Caco-2 (cell line): ENCODE results near the gene C3orf22. TPM values are rescaled to one million over a fixed set of nuclear protein-coding genes. Genes with fewer than 3 reads are reported as not detected.

ENCODE experiments used
- BruUV-seq: library from RNA; stranded (reverse); fragments of 400-500 nt; replicated peaks from 2 replicates; lab custom pipeline; 2021; lab: Mats Ljungman, UMichigan
- CTCF ChIA-PET: fragments of 300-600 bp; sonication (Branson Sonifier 250); formaldehyde crosslinking; loops from one replicate; lab custom pipeline; 2022; ENCODE audit warnings: antibody characterized with exemption; lab: Charles Lee
- POLR2A ChIA-PET: fragments of 300-600 bp; sonication (Branson Sonifier 250); formaldehyde crosslinking; loops from one replicate; lab custom pipeline; 2022; ENCODE audit warnings: antibody characterized with exemption; lab: Charles Lee
- DNase-seq, 2 experiments: peaks; one replicate each; pipeline versions ENCODE4 v3.0.0 to v3.0.0-alpha.2; 2020 to 2022
- H3K27me3 ChIP-seq: replicated peaks from 2 replicates; pipeline ENCODE4 v1.6.0; 2011; ENCODE audit warnings: low read length; ENCODE audit not compliant: control insufficient read depth, insufficient read depth
- H3K36me3 ChIP-seq: 2 replicates; pipeline ENCODE4 v1.5.1; 2011; ENCODE audit warnings: low read length; ENCODE audit not compliant: control insufficient read depth, insufficient read depth
- H3K4me1 ChIP-seq: fragments of 250-450 bp; sonication (Bioruptor Pico); 2 replicates; pipeline ENCODE4 v1.5.1; 2020; ENCODE audit warnings: mild to moderate bottlenecking
- H3K4me3 ChIP-seq: 2 replicates; pipeline ENCODE4 v1.5.1; 2011; ENCODE audit warnings: low read depth, mild to moderate bottlenecking, control low read depth, low read length
- H3K9me3 ChIP-seq: fragments of 250-450 bp; sonication (Bioruptor Pico); 2 replicates; pipeline ENCODE4 v1.5.1; 2020; ENCODE audit warnings: mild to moderate bottlenecking, moderate library complexity
- H3K27ac Mint-ChIP-seq: one replicate; pipeline ENCODE4 v1.8.0; 2022; ENCODE audit warnings: mixed read lengths; ENCODE audit not compliant: unreplicated experiment
- H3K27me3 Mint-ChIP-seq: one replicate; pipeline ENCODE4 v1.8.0; 2022; ENCODE audit warnings: mixed read lengths; ENCODE audit not compliant: insufficient read depth, unreplicated experiment
- H3K36me3 Mint-ChIP-seq: one replicate; pipeline ENCODE4 v1.8.0; 2022; ENCODE audit warnings: mild to moderate bottlenecking, mixed read lengths; ENCODE audit not compliant: insufficient read depth, unreplicated experiment
- H3K4me1 Mint-ChIP-seq: one replicate; pipeline ENCODE4 v1.8.0; 2022; ENCODE audit warnings: low read depth, mixed read lengths; ENCODE audit not compliant: unreplicated experiment
- H3K4me3 Mint-ChIP-seq: one replicate; pipeline ENCODE4 v1.8.0; 2022; ENCODE audit warnings: mild to moderate bottlenecking, moderate library complexity, mixed read lengths; ENCODE audit not compliant: unreplicated experiment
- H3K9me3 Mint-ChIP-seq: one replicate; pipeline ENCODE4 v1.8.0; 2022; ENCODE audit warnings: mixed read lengths; ENCODE audit not compliant: unreplicated experiment
- intact Hi-C: fragments of 100-400 bp; cut with micrococcal nuclease; formaldehyde crosslinking; loops from one replicate; pipeline ENCODE4 v1.10.0; 2022; ENCODE audit not compliant: unreplicated experiment
- total RNA-seq: library from RNA; stranded (reverse); gene quantifications from 2 replicates; pipeline ENCODE4 v1.2.3, GENCODE V29; 2022
- TF ChIP-seq, protein P1 (sequence below), 2 experiments: fragments of 200-600 bp in 1 of 2; IDR thresholded peaks; 1 replicate in 1 of 2; 2 replicates in 1 of 2; pipeline versions ENCODE4 v1.5.1 to v1.8.0; 2011 to 2022; ENCODE audit warnings: antibody characterized with exemption in 1 of 2, control low read depth in 1 of 2, inconsistent platforms in 1 of 2, low read depth in 1 of 2, low read length in 1 of 2, mild to moderate bottlenecking in 1 of 2, moderate library complexity in 1 of 2; ENCODE audit not compliant: insufficient read depth in 1 of 2, severe bottlenecking in 1 of 2, unreplicated experiment in 1 of 2

Gene C3orf22
- total RNA-seq, 1 experiment from 2014 or later, result not detected

- peak in 1 of 2 experiments; percentile 11 for DNase-seq
- H3K9me3 Mint-ChIP-seq, result peaks cover 10% of the 10 kb centered on the region
- H3K36me3 Mint-ChIP-seq, result peaks cover 4% of the 10 kb centered on the region
- Histone ChIP-seq H3K27me3 (no peaks in the 10 kb centered on the region), H3K4me3 (no peak overlapping the region), H3K9me3 (no peaks in the 10 kb centered on the region), H3K36me3 (peaks cover 4% of the 10 kb centered on the region; the same call in 1 of the 2 replicates), H3K4me1 (no peaks in the 10 kb centered on the region)
- no peaks in the 10 kb centered on the region for H3K27me3 Mint-ChIP-seq
- BruUV-seq, result no TSS peak
- CTCF ChIA-PET, result no interaction called here
- H3K27ac Mint-ChIP-seq, result no peak overlapping the region
- POLR2A ChIA-PET, result no interaction called here
- no peak overlapping the region for H3K4me3 Mint-ChIP-seq
- H3K4me1 Mint-ChIP-seq, result no peaks in the 10 kb centered on the region
- TF ChIP-seq, protein P1, sequence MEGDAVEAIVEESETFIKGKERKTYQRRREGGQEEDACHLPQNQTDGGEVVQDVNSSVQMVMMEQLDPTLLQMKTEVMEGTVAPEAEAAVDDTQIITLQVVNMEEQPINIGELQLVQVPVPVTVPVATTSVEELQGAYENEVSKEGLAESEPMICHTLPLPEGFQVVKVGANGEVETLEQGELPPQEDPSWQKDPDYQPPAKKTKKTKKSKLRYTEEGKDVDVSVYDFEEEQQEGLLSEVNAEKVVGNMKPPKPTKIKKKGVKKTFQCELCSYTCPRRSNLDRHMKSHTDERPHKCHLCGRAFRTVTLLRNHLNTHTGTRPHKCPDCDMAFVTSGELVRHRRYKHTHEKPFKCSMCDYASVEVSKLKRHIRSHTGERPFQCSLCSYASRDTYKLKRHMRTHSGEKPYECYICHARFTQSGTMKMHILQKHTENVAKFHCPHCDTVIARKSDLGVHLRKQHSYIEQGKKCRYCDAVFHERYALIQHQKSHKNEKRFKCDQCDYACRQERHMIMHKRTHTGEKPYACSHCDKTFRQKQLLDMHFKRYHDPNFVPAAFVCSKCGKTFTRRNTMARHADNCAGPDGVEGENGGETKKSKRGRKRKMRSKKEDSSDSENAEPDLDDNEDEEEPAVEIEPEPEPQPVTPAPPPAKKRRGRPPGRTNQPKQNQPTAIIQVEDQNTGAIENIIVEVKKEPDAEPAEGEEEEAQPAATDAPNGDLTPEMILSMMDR (IDR thresholded peaks at IDR 0.05; ENCODE audit: insufficient read depth in 1 of 2, low read depth in 1 of 2, low read length in 1 of 2, severe bottlenecking in 1 of 2, unreplicated experiment in 1 of 2), result no peak
- intact Hi-C loops, result no loop called here
These were observed 17.6 kb downstream of the C3orf22 start for GRCh38 chr3:126540951-126541627.

DNA sequence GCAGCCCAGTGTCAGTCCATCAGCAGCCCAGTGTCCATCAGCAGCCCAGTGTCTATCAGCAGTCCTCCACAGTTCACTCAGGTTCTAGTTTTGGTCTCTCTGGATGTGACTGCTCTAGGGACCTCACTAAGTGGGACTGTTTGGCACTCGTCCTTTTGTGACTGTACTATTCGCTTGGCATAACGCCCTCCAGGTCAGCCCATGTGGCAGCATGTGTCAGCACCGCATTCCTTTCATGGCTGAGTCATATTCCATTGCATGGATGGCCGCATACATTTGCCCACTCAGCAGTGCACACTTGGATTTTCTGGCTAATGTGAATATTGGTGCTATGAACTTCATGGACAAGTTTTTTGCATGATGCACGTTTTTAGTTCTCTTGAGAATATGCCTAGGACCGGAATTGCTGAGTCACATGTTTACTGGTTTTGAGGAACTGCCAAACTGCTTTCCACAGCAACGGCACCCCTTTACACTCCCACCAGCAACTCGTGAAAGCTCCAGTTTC, 18.3 kb downstream of the C3orf22 start:
- CTCF ChIA-PET, result no interaction called here
- Mint-ChIP-seq H3K4me3 (no peak overlapping the region), H3K27me3 (no peaks in the 10 kb centered on the region), H3K9me3 (peaks cover 10% of the 10 kb centered on the region), H3K27ac (no peak overlapping the region), H3K4me1 (no peaks in the 10 kb centered on the region), H3K36me3 (peaks cover 4% of the 10 kb centered on the region)
- TF ChIP-seq, protein P1 (IDR thresholded peaks at IDR 0.05; ENCODE audit: insufficient read depth in 1 of 2, low read depth in 1 of 2, low read length in 1 of 2, severe bottlenecking in 1 of 2, unreplicated experiment in 1 of 2), result no peak
- Histone ChIP-seq H3K9me3 (no peaks in the 10 kb centered on the region), H3K27me3 (no peaks in the 10 kb centered on the region), H3K4me1 (no peaks in the 10 kb centered on the region), H3K36me3 (peaks cover 4% of the 10 kb centered on the region; the same call in 1 of the 2 replicates), H3K4me3 (no peak overlapping the region)
- DNase-seq, result peak in 1 of 2 experiments; percentile 8
- intact Hi-C loops, result no loop called here
- POLR2A ChIA-PET, result no interaction called here
- TSS peak; percentile 11 for BruUV-seq

GRCh38 chr3:126539558-126540250, 19.0 kb downstream of the C3orf22 start:
- no peaks in the 10 kb centered on the region for H3K4me1 Mint-ChIP-seq
- Histone ChIP-seq H3K9me3 (no peaks in the 10 kb centered on the region), H3K4me3 (no peak overlapping the region), H3K4me1 (no peaks in the 10 kb centered on the region), H3K27me3 (no peaks in the 10 kb centered on the region), H3K36me3 (peaks cover 4% of the 10 kb centered on the region; the same call in 1 of the 2 replicates)
- no peak for DNase-seq
- H3K36me3 Mint-ChIP-seq, result peaks cover 4% of the 10 kb centered on the region
- H3K9me3 Mint-ChIP-seq, result peaks cover 10% of the 10 kb centered on the region
- CTCF ChIA-PET, result no interaction called here
- intact Hi-C loops, result no loop called here
- H3K4me3 Mint-ChIP-seq, result no peak overlapping the region
- no peaks in the 10 kb centered on the region for H3K27me3 Mint-ChIP-seq
- TF ChIP-seq, protein P1 (IDR thresholded peaks at IDR 0.05; ENCODE audit: insufficient read depth in 1 of 2, low read depth in 1 of 2, low read length in 1 of 2, severe bottlenecking in 1 of 2, unreplicated experiment in 1 of 2), result no peak
- POLR2A ChIA-PET, result no interaction called here
- no peak overlapping the region for H3K27ac Mint-ChIP-seq
- BruUV-seq, result no TSS peak
